GM23338 (cell line): Measurements from ENCODE around the gene GPR85. TPM values are rescaled to one million over a fixed set of nuclear protein-coding genes. Genes with fewer than 3 reads are reported as not detected.

ENCODE experiments used
- CREB1 ChIP-seq: fragments of 250-450 bp; sonication (Bioruptor Pico); IDR thresholded peaks from 2 replicates; pipeline ENCODE4 v1.5.0; 2020; ENCODE audit warnings: low read depth, mild to moderate bottlenecking, moderate library complexity
- EZH2 ChIP-seq: fragments of 200-600 bp; sonication (generic); IDR thresholded peaks from one replicate; pipeline ENCODE4 v1.8.0; 2017; ENCODE audit warnings: antibody characterized with exemption, mild to moderate bottlenecking, low read depth; ENCODE audit not compliant: unreplicated experiment
- JUNB ChIP-seq: IDR thresholded peaks from one replicate; pipeline ENCODE4 v1.6.1; 2016; ENCODE audit warnings: antibody characterized with exemption; ENCODE audit not compliant: unreplicated experiment
- REST ChIP-seq: IDR thresholded peaks from one replicate; pipeline ENCODE4 v1.6.1; 2018; ENCODE audit warnings: antibody characterized with exemption; ENCODE audit not compliant: unreplicated experiment
- ZNF114 ChIP-seq: fragments of 250-450 bp; sonication (Bioruptor Pico); IDR thresholded peaks from 2 replicates; pipeline ENCODE4 v1.5.0; 2020; ENCODE audit warnings: mild to moderate bottlenecking, moderate library complexity
- ZNF462 ChIP-seq: fragments of 250-450 bp; sonication (Bioruptor Pico); IDR thresholded peaks from 2 replicates; pipeline ENCODE4 v1.5.0; 2020; ENCODE audit warnings: mild to moderate bottlenecking, moderate library complexity
- polyA plus RNA-seq: library from polyadenylated mRNA; unstranded; fragments of >200 nt; fragmentation: Nextera tagmentation; extraction: Ambion mirVana; gene quantifications from 2 replicates; pipeline ENCODE4 v1.2.1, GENCODE V29; 2016
- total RNA-seq: library from RNA; depleted of rRNA; stranded (reverse); fragments of >200 nt; shearing (Covaris generic); gene quantifications from 2 replicates; pipeline ENCODE4 v1.2.3, GENCODE V29; 2014; rRNA removed

GPR85 gene
- total and polyA plus RNA-seq, 2 experiments from 2014 or later: 0.16 to 0.35 TPM

GRCh38 chr7:113033959-113034358, 52.7 kb downstream of the GPR85 start (continued):
- TF ChIP-seq ZNF462 (CRISPR knock-in tag) (no peak), REST (no peak), CREB1 (CRISPR knock-in tag) (no peak), JUNB (no peak), EZH2 (no peak), ZNF114 (no peak)

Other genes starting within 250 kb of the GPR85 start
- 40.6 and 68.4 TPM in 2 replicates for gene SMIM30, start 31.7 kb upstream of the GPR85 start, total RNA-seq
- 148 and 150 TPM in 2 replicates for gene SMIM30, start 31.7 kb upstream of the GPR85 start, polyA plus RNA-seq